HG03469 (cell line): ENCODE measurements around the gene ADAMTSL1.

Experiments used
- ATAC-seq: cut with Tn5 transposase; IDR thresholded peaks from one replicate; pipeline ENCODE4 v1.9.1; 2021; ENCODE audit warnings: mild to moderate bottlenecking, moderate library complexity, moderate number of reproducible peaks; ENCODE audit not compliant: unreplicated experiment

Gene ADAMTSL1

GRCh38 chr9:18721267-18721994 lies 247.5 kb downstream of the ADAMTSL1 start:
- no peak for ATAC-seq

- no peak for ATAC-seq
These were observed 248.0 kb downstream of the ADAMTSL1 start for GRCh38 chr9:18721995-18722310.

DNA sequence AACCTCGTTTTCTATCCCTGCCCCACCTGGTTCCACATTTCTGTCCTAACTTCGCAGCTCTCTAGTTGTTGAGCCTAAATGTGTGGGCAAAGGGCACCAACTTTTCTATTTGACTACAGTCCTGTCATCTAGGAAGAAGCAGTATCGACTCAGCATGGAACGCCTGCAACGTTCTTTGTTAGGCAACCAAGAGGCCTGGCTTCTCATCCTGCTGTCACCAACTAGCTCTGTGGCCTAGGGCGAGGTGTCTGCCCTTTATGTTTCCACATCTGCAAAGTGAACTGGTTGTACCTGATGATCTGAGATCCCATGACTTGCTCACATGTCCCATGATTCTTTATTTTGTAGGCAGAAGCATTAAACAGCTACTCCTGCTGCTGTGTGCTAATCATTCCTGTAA lies 248.9 kb downstream of the ADAMTSL1 start:
- no peak for ATAC-seq

GRCh38 chr9:18723366-18723765 lies 249.4 kb downstream of the ADAMTSL1 start:
- no peak for ATAC-seq

- no peak for ATAC-seq
These were observed 252.6 kb downstream of the ADAMTSL1 start for GRCh38 chr9:18726546-18726945.

GRCh38 chr9:18727904-18728303 lies 254.0 kb downstream of the ADAMTSL1 start:
- no peak for ATAC-seq

DNA sequence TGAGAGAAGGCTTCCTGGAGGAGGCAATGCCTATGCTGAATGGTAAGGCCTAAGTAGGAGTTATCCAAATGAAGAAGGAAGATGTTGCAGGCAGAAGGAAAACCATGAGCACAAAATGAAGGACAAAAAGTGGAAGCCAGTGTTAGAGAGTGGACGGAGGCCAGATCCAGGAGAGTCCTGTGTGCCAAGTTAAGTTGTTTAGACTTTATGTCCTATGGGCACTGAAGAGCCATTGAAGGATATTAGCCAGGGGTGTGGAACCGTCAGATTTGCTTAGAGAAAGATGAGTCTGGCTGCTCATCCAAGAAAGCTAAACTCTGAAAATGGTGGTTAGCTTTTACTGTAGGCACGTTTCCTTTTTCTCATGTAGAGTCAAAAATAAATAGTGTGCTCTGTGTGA lies 254.7 kb downstream of the ADAMTSL1 start:
- no peak for ATAC-seq

DNA sequence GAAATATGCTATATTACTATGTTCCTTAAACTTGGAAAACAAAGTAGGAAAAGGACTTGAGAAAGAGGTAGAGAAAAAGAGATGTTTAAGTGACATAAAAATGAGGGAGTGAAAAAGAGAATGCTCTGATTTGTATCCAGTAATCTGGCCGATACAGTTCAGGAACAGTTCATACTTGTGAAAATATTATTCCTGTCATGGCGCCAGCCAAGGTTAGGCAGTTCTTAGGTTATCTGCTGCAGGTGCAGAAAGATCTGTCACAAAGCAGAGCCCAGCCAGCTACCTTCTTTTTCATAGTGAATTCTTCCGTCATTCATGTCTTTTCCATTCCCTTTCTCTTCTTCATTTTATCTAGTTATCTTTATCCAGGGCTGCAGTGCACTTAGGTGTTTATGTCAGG lies 256.3 kb downstream of the ADAMTSL1 start:
- no peak for ATAC-seq

- ATAC-seq = no peak
These were observed 265.2 kb downstream of the ADAMTSL1 start for GRCh38 chr9:18739127-18739526.

- ATAC-seq = no peak
These were observed 265.8 kb downstream of the ADAMTSL1 start for GRCh38 chr9:18739641-18740318.

- no peak for ATAC-seq
These were observed 267.4 kb downstream of the ADAMTSL1 start for GRCh38 chr9:18741359-18741758.

GRCh38 chr9:18741945-18742344 lies 268.0 kb downstream of the ADAMTSL1 start:
- ATAC-seq = no peak

DNA sequence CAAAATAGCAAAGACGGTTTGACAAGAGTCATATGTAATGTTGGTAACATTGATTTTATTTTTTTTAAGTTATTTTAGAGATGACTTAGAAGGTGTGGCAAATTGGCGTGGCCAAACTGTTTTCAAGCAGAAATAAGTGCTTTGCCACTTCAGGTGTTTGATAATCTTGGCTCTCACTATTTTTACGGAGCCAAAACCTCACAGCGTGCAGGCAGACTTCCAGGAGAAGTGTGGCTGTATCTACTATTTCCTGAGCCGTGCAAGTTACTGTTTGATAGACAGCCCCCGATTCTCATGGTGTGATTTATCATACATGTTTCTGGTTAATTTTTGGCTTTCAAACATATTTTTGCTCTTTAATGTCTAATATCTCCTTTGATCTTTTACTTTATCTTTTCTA lies 269.5 kb downstream of the ADAMTSL1 start:
- ATAC-seq = no peak

- ATAC-seq = no peak
These were observed 270.0 kb downstream of the ADAMTSL1 start for GRCh38 chr9:18743971-18744370.

DNA sequence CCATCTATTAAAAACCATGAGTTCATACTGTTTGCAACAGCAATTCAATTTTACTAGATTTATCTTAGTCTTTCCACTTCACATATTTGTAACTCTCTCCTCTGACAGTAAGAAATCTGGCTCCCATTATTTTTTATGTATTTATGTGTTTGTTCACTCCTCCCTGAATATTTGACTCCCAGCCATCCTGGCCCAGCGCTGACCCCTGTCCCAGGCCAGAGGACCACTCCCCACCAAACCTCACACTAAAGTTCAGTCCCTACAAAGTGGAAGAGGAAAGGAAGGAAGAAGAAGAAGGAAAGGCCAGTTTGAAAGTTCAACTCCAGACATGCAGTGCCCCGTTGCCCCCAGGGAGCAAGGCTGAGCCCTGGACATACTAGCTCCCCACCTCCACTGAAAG lies 271.8 kb downstream of the ADAMTSL1 start:
- no peak for ATAC-seq

DNA sequence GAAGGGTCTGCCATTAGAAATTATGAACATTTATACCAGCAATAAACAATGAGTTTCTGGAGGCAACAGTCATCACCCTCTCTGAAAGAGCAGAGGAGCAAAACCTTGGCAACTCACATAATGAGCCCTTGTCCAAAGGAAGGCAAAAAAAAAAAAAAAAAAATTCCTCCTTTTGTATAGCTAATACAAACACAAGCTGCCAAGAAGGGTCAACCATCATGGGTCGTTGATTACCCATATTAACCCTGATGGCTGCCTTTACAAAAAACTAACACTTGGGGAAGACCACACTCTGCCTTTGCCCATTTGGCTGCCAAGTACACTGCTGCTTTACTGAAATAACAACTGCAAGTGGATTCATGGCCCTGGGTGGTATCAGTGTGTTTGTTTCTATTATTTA lies 272.7 kb downstream of the ADAMTSL1 start:
- ATAC-seq = no peak

GRCh38 chr9:18747595-18747994 lies 273.6 kb downstream of the ADAMTSL1 start:
- no peak for ATAC-seq

DNA sequence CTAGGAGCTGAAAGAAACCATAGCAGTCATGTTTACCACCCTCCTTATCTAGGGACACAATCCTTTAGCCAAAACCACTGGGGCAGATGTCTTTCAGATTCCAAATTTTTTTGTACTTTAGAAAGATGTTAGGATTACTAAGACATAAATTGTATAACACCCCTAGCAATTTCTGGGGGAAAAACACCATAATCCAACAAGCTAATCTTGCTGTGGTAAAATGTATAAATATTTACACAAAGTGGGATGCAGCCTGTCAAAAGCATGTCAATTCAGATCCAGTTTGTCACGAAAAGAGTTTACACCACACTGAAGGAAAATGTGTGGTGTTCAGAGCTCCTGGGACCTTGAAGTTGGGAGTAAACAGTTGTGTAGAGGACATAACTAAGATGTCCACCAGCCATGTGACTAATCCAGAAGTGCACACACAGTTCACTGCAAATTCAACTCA lies 274.3 kb downstream of the ADAMTSL1 start:
- ATAC-seq = no peak

- ATAC-seq = no peak
These were observed 275.8 kb downstream of the ADAMTSL1 start for GRCh38 chr9:18749711-18750110.

DNA sequence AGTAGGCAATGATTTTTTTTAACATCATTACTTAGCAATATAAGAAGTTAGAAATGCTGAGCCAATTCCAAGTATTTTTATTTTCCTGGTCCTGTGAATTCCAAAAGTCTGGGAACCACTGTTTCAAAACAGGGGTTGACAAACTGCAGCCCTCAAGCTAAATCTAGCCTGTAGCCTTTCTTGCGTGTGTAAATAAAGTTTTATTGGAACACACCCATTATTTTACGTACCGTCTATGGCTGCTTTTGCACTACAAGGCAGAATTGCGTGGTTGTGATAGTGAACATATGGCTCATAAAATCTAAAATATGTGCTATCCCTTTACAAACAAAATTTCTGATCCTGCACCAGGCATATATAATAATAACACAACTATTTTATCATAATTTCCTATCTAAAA lies 280.0 kb downstream of the ADAMTSL1 start:
- no peak for ATAC-seq

DNA sequence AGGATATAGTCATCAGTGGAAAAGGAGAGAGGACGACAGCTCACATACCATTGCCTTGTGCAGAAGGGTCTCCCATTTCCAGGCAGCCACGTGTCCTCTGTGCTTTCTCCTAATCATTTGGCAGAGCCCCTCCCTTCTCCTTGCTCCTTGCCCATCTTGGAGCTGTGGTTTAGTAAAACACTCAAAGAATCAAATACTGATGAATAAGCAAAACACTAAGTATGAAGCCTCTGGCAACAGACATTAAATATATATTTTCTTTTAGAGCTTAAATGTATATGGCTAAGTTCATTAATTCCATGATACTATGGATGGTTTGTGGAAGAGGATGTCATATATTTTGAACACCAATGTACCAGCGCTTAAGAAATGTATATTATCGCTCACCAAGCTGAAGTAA lies 280.6 kb downstream of the ADAMTSL1 start:
- no peak for ATAC-seq

GRCh38 chr9:18755263-18755662 lies 281.3 kb downstream of the ADAMTSL1 start:
- ATAC-seq = no peak

- peak; percentile 87 for ATAC-seq
These were observed 282.8 kb downstream of the ADAMTSL1 start for GRCh38 chr9:18756712-18757125.
